Esophagus squamous epithelium (tissue), 5 donors: ENCODE data around the gene NR1I3. TPM values are rescaled to one million over a fixed set of nuclear protein-coding genes. Genes with fewer than 3 reads are reported as not detected.
A peak's percentile ranks its signal among the peaks of the same experiment; 100 is the strongest.

Experiments used
- DNase-seq: peaks from one replicate; lab custom pipeline; 2025; lab: John Stamatoyannopoulos, UW
- H3K27ac ChIP-seq, 4 donors: fragments of 200-600 bp; sonication (generic); one replicate each; pipeline ENCODE4 v1.5.1; 2016 to 2019; ENCODE audit warnings: mild to moderate bottlenecking in 1 of 4
- H3K27me3 ChIP-seq, 4 donors: fragments of 200-600 bp; sonication (generic); 1 replicate in 3 of 4; 2 replicates in 1 of 4; pipeline versions ENCODE4 v1.5.1 to v1.6.0; 2017 to 2021; ENCODE audit warnings: antibody characterized with exemption in 1 of 4
- H3K36me3 ChIP-seq, 3 donors: fragments of 200-600 bp; sonication (generic); one replicate each; pipeline ENCODE4 v1.5.1; 2016 to 2019
- H3K4me1 ChIP-seq, 3 donors: fragments of 200-600 bp; sonication (generic); one replicate each; pipeline ENCODE4 v1.5.1; 2017 to 2019
- H3K4me3 ChIP-seq, 4 donors: fragments of 200-600 bp; sonication (generic); 1 replicate in 3 of 4; 2 replicates in 1 of 4; pipeline ENCODE4 v1.5.1; 2016 to 2019; ENCODE audit warnings: mild to moderate bottlenecking in 2 of 4, moderate library complexity in 1 of 4
- H3K9me3 ChIP-seq, 3 donors: fragments of 200-600 bp; sonication (generic); one replicate each; pipeline ENCODE4 v1.5.1; 2016 to 2019
- POLR2A ChIP-seq, 4 donors: fragments of 450-650 bp; IDR thresholded peaks; one replicate each; pipeline ENCODE4 v1.6.1; 2017; ENCODE audit warnings: antibody characterized with exemption in 4 of 4, mild to moderate bottlenecking in 4 of 4, moderate library complexity in 3 of 4
- WGBS, 2 donors: methylation state at CpG; one replicate each; pipeline ENCODE4 v1.1.5; 2018; 5-methylcytosine and 5-hydroxymethylcytosine counted together
- intact Hi-C: fragments of 100-400 bp; cut with DNase I; formaldehyde crosslinking; loops from one replicate; pipeline ENCODE4 v1.15.0; 2022
- total RNA-seq, 4 donors: library from RNA; depleted of rRNA; stranded (reverse); fragments of >200 nt; gene quantifications; one replicate each; pipeline ENCODE4 v1.1.0, GENCODE V29; 2016
- TF ChIP-seq, protein P1 (sequence below), 6 experiments: fragments of 450-650 bp in 4 of 6; fragments of 200-600 bp in 2 of 6; sonication (generic) in 2 of 6; IDR thresholded peaks; one replicate each; pipeline ENCODE4 v1.5.1; 2016 to 2019; ENCODE audit warnings: antibody characterized with exemption in 6 of 6, mild to moderate bottlenecking in 4 of 6, moderate library complexity in 4 of 6
- donor health status: DM: yes; HTN: yes; CAD: no.

The NR1I3 gene
- total RNA-seq, 4 donors from 2014 or later: not detected

DNA sequence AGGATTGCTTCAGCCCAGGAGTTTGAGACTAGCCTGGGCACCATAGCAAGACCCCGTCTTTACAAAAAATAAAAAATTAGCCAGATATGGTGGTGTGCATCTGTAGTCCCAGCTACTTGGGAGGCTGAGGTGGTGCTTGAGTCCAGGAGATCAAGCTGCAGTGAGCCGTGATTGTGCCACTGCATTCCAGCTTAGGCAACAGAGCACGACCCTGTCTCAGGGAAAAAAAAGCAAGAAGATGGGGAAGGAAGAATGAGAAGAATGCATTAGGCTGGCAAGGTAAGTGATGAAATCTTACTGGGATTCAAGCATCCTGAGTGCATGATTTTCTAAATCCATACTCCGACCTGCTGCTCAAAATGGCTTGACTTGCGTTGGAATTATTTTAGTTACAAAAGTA, 27.3 kb upstream of the NR1I3 start:
- 83 to 88% methylated on average over 5 of the region's 5 CpGs for WGBS, 2 donors
- H3K9me3 ChIP-seq: no peaks in the 10 kb centered on the region
- no peak for DNase-seq

DNA sequence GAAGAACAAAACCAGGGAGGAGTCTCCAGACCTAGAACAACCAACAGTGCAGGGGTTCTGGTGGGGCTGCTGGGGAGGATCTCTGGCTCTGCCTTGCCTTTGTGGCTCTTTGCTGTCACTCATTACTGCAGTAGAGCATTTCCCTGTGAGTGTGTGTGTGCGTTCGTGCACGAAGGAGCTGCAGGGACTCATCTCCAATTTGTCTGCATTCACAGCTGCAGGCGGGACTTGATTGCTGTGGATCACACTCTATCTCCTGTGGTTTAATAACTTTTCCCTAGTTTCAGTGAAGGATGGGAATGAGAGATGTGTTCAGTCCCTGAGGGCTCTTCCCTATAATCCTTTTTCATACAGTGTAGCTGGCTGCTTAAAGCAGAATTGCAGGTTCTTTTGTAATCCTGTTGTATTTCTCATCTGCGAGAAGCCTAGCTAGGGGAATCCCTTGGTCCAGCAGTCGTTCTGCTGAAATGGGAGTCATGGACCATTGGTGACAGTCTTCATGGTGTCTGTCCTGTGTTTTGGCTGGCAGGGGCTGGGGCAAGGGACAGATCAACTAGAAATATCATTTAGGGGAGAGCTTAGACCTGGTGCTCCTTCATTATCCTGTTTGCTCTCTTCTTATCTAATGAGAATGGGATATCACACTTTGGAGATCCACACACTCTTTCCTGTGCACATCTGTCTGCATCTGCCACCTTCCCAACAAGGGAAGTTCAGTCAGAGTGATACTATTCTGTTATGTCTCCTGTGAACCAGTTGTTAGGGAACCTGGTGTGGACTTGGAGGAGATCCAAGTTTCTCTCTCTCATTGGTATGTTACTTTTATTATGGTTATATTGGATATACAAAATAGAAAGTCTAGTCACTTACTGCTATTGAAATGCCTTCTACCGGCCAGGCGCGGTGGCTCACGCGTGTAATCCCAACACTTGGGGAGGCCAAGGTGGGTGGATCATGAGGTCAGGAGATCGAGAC, 23.5 kb upstream of the NR1I3 start:
- H3K27ac ChIP-seq: peak overlapping the region; percentile 22 to 51 (median 37)
- H3K27me3 ChIP-seq: peaks cover 0 to 49% (median 0%) of the 10 kb centered on the region in 4 donors
- no peak for TF ChIP-seq POLR2A (IDR thresholded peaks at IDR 0.05)
- TF ChIP-seq, protein P1, sequence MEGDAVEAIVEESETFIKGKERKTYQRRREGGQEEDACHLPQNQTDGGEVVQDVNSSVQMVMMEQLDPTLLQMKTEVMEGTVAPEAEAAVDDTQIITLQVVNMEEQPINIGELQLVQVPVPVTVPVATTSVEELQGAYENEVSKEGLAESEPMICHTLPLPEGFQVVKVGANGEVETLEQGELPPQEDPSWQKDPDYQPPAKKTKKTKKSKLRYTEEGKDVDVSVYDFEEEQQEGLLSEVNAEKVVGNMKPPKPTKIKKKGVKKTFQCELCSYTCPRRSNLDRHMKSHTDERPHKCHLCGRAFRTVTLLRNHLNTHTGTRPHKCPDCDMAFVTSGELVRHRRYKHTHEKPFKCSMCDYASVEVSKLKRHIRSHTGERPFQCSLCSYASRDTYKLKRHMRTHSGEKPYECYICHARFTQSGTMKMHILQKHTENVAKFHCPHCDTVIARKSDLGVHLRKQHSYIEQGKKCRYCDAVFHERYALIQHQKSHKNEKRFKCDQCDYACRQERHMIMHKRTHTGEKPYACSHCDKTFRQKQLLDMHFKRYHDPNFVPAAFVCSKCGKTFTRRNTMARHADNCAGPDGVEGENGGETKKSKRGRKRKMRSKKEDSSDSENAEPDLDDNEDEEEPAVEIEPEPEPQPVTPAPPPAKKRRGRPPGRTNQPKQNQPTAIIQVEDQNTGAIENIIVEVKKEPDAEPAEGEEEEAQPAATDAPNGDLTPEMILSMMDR (IDR thresholded peaks at IDR 0.05): no peak
- peak overlapping the region in 1 of 4 donors; percentile 77 for H3K4me3 ChIP-seq
- intact Hi-C loops: no loop called here
- peaks cover 15 to 64% (median 30%) of the 10 kb centered on the region in 3 donors for H3K4me1 ChIP-seq
- peaks cover 0 to 13% (median 9%) of the 10 kb centered on the region in 3 donors for H3K9me3 ChIP-seq
- DNase-seq: no peak
- no peaks in the 10 kb centered on the region for H3K36me3 ChIP-seq
- 27 to 45% methylated on average over 6 to 12 of the region's 12 CpGs for WGBS, 2 donors

More for the DNA sequence above, 27.3 kb upstream of the NR1I3 start:
- Histone ChIP-seq H3K4me1 (peaks cover 5 to 28% (median 13%) of the 10 kb centered on the region in 3 donors), H3K36me3 (no peaks in the 10 kb centered on the region), H3K27ac (no peak overlapping the region), H3K27me3 (peaks cover 0 to 12% (median 0%) of the 10 kb centered on the region in 4 donors), H3K4me3 (no peak overlapping the region)
- intact Hi-C loops: no loop called here
- TF ChIP-seq, protein P1 (IDR thresholded peaks at IDR 0.05): no peak
- TF ChIP-seq POLR2A (IDR thresholded peaks at IDR 0.05): no peak

DNA sequence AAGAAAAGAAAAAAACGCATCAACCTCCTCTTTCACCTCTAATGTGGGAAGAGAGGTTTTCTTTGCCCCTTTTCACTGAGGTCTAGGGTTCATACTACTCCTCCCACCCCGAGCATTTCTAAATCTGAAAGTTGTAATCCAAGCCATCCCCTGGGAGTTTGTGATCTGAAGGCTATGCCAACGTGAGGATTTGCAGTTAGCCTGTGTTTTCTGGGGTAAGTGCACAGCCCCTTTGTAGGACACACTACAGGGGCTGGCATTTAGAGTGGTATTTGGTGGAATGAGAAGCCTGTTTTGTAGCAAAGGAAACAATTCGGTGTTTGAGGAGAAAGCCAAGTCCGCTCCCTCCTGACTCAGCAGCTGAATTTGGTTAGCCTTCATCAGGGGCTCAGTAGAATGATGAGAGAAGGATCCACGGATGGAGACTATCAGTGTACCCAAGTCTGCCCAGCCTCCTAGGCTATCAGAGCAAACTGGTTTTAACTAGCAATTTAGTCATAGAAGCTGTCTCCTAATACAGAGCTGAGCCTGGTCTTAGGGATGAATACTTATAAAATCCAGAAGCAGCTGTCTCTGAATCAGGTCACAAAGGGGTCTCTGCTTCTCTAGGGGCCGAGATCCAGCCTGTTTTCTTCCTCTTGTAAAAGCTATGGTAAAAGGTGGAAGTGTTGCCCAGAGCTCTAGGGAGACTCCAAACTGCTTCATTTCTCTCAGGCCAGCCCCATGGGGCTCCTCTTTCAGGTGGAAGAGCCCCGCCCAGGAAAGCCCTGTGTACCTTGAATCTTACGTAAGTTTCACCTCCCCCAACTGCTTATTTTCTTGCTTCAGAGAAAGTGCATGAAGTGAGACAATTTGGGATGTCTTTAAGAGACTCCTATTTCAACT, 22.6 kb upstream of the NR1I3 start:
- no peak for TF ChIP-seq POLR2A (IDR thresholded peaks at IDR 0.05)
- TF ChIP-seq, protein P1 (IDR thresholded peaks at IDR 0.05): no peak
- Histone ChIP-seq H3K4me1 (peaks cover 15 to 65% (median 30%) of the 10 kb centered on the region in 3 donors), H3K9me3 (peaks cover 0 to 16% (median 9%) of the 10 kb centered on the region in 3 donors), H3K27me3 (peaks cover 0 to 49% (median 0%) of the 10 kb centered on the region in 4 donors), H3K4me3 (peak overlapping the region in 1 of 4 donors; percentile 77), H3K36me3 (no peaks in the 10 kb centered on the region), H3K27ac (peak overlapping the region; percentile 22 to 51 (median 37))
- WGBS, 2 donors: 17 to 24% methylated on average over 9 of the region's 9 CpGs
- intact Hi-C loops: no loop called here
- no peak for DNase-seq

DNA sequence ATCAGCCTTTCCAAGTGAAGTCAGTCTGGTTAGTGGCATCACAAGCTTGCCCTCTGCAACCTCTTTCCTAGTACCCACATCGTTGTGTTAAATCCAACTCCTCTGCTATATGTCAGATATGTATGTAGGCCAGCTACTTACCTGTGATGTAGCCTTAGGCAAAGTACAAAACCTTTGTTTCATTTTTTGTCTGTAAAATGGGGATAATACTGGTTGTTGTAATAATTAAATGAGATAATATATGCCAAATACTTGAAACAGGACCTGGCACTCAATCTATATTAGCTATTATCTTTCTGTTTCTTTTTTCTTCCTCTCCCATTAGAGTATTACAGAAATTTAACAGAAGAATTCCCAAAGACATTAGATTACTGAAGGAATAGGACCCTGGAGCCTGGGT, 21.8 kb upstream of the NR1I3 start:
- H3K4me3 ChIP-seq: peak overlapping the region in 2 of 4 donors; percentile 67 to 77
- intact Hi-C loops: no loop called here

More for the DNA sequence above, 21.8 kb upstream of the NR1I3 start:
- peaks cover 15 to 73% (median 30%) of the 10 kb centered on the region in 3 donors for H3K4me1 ChIP-seq
- H3K27ac ChIP-seq: no peak overlapping the region
- no peaks in the 10 kb centered on the region for H3K36me3 ChIP-seq
- WGBS, 2 donors: 30 to 38% methylated on average over 1 of the region's 1 CpG
- no peak for TF ChIP-seq POLR2A (IDR thresholded peaks at IDR 0.05)
- TF ChIP-seq, protein P1 (IDR thresholded peaks at IDR 0.05): no peak
- peaks cover 0 to 49% (median 0%) of the 10 kb centered on the region in 4 donors for H3K27me3 ChIP-seq
- peaks cover 0 to 16% (median 9%) of the 10 kb centered on the region in 3 donors for H3K9me3 ChIP-seq
- no peak for DNase-seq
